ENCODE data around the gene ST6GALNAC3. TPM values are rescaled to one million over a fixed set of nuclear protein-coding genes. Genes with fewer than 3 reads are reported as not detected.

The ST6GALNAC3 gene
- total RNA-seq, 4 donors from 2014 or later: 0.79 to 5.3 (median 1.6) TPM

DNA sequence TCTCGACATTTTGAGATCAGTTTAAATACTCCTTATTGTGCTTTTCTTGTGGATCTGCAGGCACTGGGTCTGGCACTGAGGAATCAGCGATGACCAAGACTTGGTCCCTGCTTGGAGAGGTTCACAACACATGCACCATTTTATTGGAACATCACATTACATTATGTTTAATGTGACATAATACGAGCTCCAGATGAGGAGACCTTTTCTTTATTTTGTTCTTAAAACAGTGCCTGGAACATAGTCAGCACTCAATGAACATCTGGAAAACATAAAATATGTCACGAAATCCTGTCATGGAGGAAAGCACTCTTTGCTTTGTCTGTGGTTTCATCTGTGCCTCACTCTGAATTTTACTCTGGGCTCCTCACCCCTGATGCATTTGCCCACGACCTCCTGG, 110.7 kb downstream of the ST6GALNAC3 start:
- DNase-seq (ENCODE audit: low spot score in 2 of 2): no peak
- Histone ChIP-seq H3K27me3 (no peaks in the 10 kb centered on the region), H3K36me3 (no peaks in the 10 kb centered on the region), H3K4me1 (no peaks in the 10 kb centered on the region), H3K9me3 (no peaks in the 10 kb centered on the region), H3K27ac (no peak overlapping the region), H3K4me3 (no peak overlapping the region)
- TF ChIP-seq POLR2A (IDR thresholded peaks at IDR 0.05): no peak
- TF ChIP-seq POLR2AphosphoS5 (IDR thresholded peaks at IDR 0.05): no peak
- TF ChIP-seq, protein P1, sequence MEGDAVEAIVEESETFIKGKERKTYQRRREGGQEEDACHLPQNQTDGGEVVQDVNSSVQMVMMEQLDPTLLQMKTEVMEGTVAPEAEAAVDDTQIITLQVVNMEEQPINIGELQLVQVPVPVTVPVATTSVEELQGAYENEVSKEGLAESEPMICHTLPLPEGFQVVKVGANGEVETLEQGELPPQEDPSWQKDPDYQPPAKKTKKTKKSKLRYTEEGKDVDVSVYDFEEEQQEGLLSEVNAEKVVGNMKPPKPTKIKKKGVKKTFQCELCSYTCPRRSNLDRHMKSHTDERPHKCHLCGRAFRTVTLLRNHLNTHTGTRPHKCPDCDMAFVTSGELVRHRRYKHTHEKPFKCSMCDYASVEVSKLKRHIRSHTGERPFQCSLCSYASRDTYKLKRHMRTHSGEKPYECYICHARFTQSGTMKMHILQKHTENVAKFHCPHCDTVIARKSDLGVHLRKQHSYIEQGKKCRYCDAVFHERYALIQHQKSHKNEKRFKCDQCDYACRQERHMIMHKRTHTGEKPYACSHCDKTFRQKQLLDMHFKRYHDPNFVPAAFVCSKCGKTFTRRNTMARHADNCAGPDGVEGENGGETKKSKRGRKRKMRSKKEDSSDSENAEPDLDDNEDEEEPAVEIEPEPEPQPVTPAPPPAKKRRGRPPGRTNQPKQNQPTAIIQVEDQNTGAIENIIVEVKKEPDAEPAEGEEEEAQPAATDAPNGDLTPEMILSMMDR (IDR thresholded peaks at IDR 0.05): no peak
- TF ChIP-seq EP300 (IDR thresholded peaks at IDR 0.05): no peak
- WGBS: 66% methylated on average over 5 of the region's 5 CpGs

DNA sequence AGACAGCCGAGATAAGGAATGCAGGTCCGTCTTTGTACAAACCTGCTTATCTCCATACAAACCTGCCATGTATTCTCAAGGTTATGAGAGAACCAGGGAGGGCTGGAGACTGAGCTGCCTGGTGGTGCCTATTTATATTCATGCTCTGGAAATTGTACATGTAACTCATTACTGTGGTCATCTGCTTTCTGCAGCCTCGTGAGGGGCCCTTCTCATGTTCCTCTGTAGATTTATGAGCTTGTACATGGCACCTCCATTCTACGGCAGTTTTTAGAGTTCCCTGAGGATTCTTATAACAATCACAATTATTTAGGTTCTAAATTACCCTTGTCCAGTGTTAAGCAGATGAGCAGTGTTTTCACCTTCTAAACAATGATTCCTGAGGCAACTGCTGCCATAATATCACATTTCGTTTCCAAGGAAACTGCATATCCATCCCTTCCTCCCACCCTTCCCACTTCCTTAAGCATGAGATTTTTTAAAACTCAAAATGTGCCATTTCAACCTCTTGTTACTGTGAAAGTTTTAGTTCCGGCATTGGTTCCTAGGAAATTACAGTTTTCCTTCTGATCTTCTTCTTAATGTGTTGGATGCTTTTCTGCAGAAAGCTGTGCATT, 112.1 kb downstream of the ST6GALNAC3 start:
- WGBS: 72% methylated on average over 6 of the region's 6 CpGs
- Histone ChIP-seq H3K36me3 (no peaks in the 10 kb centered on the region), H3K27ac (no peak overlapping the region), H3K27me3 (no peaks in the 10 kb centered on the region), H3K4me3 (no peak overlapping the region), H3K9me3 (no peaks in the 10 kb centered on the region), H3K4me1 (no peaks in the 10 kb centered on the region)
- DNase-seq (ENCODE audit: low spot score in 2 of 2): no peak
- TF ChIP-seq, protein P1 (IDR thresholded peaks at IDR 0.05): no peak
- TF ChIP-seq POLR2AphosphoS5 (IDR thresholded peaks at IDR 0.05) (no peak), EP300 (IDR thresholded peaks at IDR 0.05) (no peak), POLR2A (IDR thresholded peaks at IDR 0.05) (no peak)

DNA sequence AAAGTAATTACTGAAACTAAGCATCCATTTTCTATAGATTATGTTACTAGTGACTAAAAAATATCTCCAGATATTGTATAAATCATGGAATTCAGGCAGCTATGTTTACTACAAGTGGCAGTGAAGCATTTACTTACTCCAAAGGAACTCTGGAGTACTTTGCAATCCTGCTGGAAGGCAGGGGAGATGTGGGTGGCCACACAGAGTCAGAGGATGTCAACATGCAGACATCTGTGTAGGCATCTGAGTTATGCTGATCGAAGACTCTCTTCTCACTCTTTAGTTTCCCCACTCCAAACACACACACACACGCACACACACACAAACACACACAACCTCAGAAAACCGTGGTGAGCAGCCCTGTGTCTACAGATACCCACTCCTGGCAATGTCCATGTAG, 112.9 kb downstream of the ST6GALNAC3 start:
- no peaks in the 10 kb centered on the region for H3K4me1 ChIP-seq
- H3K4me3 ChIP-seq: no peak overlapping the region
- H3K27me3 ChIP-seq: no peaks in the 10 kb centered on the region
- no peaks in the 10 kb centered on the region for H3K36me3 ChIP-seq
- no peak overlapping the region for H3K27ac ChIP-seq
- 82% methylated on average over 3 of the region's 3 CpGs for WGBS
- no peak for DNase-seq (ENCODE audit: low spot score in 2 of 2)
- no peaks in the 10 kb centered on the region for H3K9me3 ChIP-seq
- TF ChIP-seq POLR2A (IDR thresholded peaks at IDR 0.05): no peak
- no peak for TF ChIP-seq POLR2AphosphoS5 (IDR thresholded peaks at IDR 0.05)
- TF ChIP-seq EP300 (IDR thresholded peaks at IDR 0.05): no peak
- TF ChIP-seq, protein P1 (IDR thresholded peaks at IDR 0.05): no peak

DNA sequence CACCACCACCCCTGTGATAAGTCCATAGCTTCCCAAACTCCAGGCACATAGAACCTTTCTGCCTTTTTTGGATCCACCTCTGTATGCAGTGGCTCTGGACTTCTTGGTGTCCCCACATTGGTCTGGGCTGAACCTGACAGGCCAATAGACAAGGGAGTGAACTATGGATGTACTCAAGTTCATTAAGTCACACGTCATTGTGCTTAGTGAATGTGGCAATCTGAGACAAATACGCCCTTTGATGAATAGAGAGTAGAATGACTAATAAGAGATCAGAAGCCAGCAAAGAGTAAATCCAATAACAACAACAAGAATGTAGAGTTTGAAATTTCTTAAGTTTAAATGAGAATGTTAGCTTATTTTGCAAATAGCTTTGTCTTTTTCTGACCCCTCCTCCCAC, 114.8 kb downstream of the ST6GALNAC3 start:
- no peak for DNase-seq (ENCODE audit: low spot score in 2 of 2)
- Histone ChIP-seq H3K36me3 (no peaks in the 10 kb centered on the region), H3K9me3 (no peaks in the 10 kb centered on the region), H3K4me3 (no peak overlapping the region), H3K27ac (no peak overlapping the region), H3K27me3 (no peaks in the 10 kb centered on the region), H3K4me1 (no peaks in the 10 kb centered on the region)
- TF ChIP-seq, protein P1 (IDR thresholded peaks at IDR 0.05): no peak
- TF ChIP-seq POLR2AphosphoS5 (IDR thresholded peaks at IDR 0.05) (no peak), EP300 (IDR thresholded peaks at IDR 0.05) (no peak), POLR2A (IDR thresholded peaks at IDR 0.05) (no peak)
- 71% methylated on average over 2 of the region's 2 CpGs for WGBS

DNA sequence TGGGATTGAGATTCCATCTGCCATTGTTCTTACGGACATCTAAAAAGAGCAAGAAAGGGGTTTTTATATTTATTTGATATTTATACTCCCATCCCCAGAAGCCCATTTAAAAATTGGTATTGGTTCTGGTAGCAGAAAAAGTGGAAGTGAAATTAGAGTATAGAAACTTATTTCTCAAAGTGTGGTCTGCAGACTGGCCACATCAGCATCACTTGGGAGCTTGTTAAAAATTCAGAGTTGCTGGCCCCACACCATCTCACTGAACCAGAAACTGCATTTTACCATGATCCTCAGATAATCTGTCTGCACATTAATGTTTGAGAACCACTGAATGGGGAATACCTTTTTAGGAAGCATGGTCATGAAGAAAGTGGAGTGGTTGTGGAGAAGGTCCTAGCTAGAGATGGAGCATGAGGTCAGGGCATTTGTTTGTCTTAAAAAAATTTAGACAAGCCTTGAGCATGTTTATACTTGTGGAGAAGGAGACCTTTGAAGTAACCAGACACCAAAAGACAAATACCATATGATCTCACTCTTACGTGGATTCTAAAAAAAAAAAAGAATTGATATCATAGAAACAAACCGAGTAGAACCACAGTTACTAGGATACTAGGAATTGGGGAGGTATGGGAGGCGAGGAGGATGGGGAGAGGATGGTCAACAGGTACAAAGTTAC, 116.3 kb downstream of the ST6GALNAC3 start:
- no peak overlapping the region for H3K27ac ChIP-seq
- WGBS: 73% methylated on average over 4 of the region's 4 CpGs

More for the DNA sequence above, 116.3 kb downstream of the ST6GALNAC3 start:
- Histone ChIP-seq H3K4me1 (no peaks in the 10 kb centered on the region), H3K36me3 (no peaks in the 10 kb centered on the region), H3K4me3 (no peak overlapping the region), H3K27me3 (no peaks in the 10 kb centered on the region), H3K9me3 (no peaks in the 10 kb centered on the region)
- TF ChIP-seq EP300 (IDR thresholded peaks at IDR 0.05) (no peak), POLR2A (IDR thresholded peaks at IDR 0.05) (no peak), POLR2AphosphoS5 (IDR thresholded peaks at IDR 0.05) (no peak)
- TF ChIP-seq, protein P1 (IDR thresholded peaks at IDR 0.05): no peak
- DNase-seq (ENCODE audit: low spot score in 2 of 2): no peak
